Endometrial microvascular endothelial cells (primary cell): ENCODE measurements around the gene EGFL6. TPM values are rescaled to one million over a fixed set of nuclear protein-coding genes. Genes with fewer than 3 reads are reported as not detected.
"Not testable (repeated sequence)": the region's sequence is repeated elsewhere in the genome, so short reads cannot be mapped to it uniquely, and the experiment has no call there.

Experiments used
- in situ Hi-C: cut with HindIII; loops from 2 replicates; pipeline ENCODE4 v1.10.0; 2017; ENCODE audit warnings: low sequenced_read_pairs, low pct_unique_long_range_greater_than_20kb; ENCODE audit errors: inconsistent ontology term
- total RNA-seq: library from RNA; depleted of rRNA; stranded (reverse); fragments of >200 nt; gene quantifications from one replicate; pipeline ENCODE4 v1.2.3, GENCODE V29; 2015; ENCODE audit errors: inconsistent ontology term

Gene EGFL6
- total RNA-seq, 1 donor from 2014 or later: not detected

- in situ Hi-C loops: not testable (repeated sequence)
Measured at GRCh38 chrX:13648336-13648735, 78.9 kb downstream of the EGFL6 start.

DNA sequence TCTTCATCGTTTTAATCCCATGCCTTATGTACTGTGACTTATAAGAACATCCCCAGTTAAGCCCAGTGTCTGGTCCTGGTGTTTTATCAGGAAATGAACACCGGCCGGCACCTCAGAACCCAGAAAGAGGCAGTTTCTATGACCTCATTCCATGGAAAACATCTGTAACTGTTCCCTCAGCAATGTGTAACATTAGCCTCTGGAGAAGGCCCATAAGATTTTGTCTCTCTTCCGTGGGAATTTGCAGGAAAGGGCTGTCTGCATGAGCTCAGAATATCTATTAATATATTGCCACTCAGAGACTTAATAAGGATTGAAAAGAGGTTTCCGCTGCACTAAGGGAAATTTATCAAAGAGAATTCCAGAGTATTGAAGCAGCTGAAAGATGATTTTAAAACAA, 80.4 kb downstream of the EGFL6 start:
- in situ Hi-C loops: no loop called here

DNA sequence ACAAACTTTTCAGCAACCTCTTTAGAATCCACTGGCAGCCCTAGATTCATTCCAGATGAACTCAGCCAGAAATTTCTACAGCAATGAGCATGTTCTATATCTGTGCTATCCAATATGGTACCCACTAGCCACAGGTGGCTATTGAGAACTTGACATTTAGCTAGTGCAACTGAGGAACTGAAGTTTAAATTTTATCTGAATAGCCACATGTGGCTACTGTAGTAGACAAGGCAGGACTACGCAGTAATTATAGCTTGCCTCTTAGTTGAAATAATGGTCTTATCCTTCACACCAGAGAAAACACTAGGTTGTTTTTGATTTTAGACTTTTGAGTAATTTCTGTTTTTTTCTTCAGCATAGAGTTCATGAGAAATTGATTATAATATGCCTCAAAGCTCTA, 80.9 kb downstream of the EGFL6 start:
- in situ Hi-C loops: no loop called here

DNA sequence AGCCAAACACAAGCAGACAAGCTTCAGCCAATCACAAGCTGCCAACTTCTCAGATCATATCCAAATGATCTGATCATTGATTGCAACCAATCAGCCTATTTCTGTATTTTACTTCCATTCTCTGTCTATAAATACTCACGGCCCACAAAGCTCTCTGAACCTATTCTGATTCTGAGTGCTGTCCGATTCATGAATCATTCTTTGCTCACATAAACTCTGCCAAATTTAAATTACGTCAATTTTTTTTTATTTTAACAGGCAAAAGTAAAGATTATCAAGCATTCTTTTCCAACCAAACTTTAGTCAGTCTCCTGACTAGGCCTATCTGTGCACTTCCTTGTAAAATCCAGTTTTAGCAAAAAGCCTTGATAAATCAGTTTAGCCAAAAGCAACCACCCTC, 81.7 kb downstream of the EGFL6 start:
- in situ Hi-C loops: no loop called here

GRCh38 chrX:13652287-13652793, 82.9 kb downstream of the EGFL6 start:
- in situ Hi-C loops: no loop called here

- in situ Hi-C loops: no loop called here
Measured at GRCh38 chrX:13652850-13653693, 83.7 kb downstream of the EGFL6 start, which contains the start of gene TCEANC. Gene TCEANC, plus strand, starts transcription at chrX:13653141. Its CDS starts 9,368 bp downstream, at chrX:13662509.

DNA sequence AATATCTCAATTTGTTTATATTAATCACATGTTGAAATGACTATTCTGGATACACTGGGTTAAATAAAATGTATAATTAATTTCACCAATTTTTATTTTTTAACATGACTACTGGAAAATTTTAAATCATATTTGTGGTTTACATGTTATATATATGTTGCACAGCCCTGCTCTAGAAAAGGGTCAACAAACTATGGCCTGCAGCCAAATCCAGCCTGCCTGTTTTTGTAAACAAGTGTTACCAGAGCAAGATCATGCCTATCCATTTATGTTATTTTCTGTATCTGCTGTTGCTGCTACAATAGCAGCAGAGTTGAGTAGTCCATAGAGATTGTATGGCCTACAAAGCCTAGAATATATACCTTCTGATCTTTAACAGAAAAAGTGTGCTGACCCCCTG, 84.7 kb downstream of the EGFL6 start:
- in situ Hi-C loops: no loop called here

- in situ Hi-C loops: no loop called here
Measured at GRCh38 chrX:13655674-13656073, 86.3 kb downstream of the EGFL6 start.

GRCh38 chrX:13658602-13659001, 89.2 kb downstream of the EGFL6 start:
- in situ Hi-C loops: no loop called here

GRCh38 chrX:13659063-13659462, 89.7 kb downstream of the EGFL6 start:
- in situ Hi-C loops: no loop called here

DNA sequence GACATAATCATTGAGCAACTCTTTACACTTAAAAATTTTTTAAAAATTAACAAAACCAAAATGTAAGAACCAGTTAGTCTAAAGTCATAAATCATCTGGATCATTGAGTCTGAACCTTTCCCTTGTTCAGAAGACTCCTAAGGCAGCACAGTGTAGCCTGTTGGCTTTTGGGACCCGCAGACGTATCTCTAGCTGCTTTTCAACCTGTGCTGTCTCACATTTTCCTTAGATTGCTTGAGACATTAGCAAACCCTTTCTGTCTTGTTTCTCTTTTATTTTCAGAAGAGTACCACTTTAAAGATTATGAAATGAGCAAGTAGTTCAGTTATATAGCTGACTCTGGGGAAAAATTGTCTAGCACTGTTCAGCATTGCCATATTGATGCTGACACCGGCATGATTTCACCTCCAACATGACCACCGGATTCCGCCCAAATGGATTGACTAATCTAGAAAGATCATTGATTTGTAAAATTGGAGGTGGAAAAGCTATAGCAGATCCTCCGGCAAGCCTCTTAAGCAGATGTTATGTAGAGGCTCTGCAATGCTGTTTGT, 92.4 kb downstream of the EGFL6 start:
- in situ Hi-C loops: no loop called here

DNA sequence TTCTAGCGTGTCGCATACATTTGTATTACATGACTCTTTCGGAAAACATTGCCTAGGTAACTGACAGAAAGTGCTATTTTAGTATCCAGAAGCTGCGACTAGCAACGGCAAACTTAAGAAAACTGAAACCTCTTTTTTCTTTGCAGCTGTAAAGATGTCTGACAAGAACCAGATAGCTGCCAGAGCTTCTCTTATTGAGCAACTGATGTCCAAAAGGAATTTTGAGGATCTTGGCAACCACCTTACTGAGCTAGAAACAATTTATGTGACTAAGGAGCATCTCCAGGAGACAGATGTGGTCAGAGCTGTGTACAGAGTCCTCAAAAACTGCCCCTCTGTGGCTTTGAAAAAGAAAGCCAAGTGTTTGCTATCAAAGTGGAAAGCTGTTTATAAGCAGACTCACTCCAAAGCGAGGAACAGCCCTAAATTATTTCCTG, 93.0 kb downstream of the EGFL6 start:
- in situ Hi-C loops: no loop called here

- in situ Hi-C loops: no loop called here
Measured at GRCh38 chrX:13664020-13664419, 94.6 kb downstream of the EGFL6 start.

DNA sequence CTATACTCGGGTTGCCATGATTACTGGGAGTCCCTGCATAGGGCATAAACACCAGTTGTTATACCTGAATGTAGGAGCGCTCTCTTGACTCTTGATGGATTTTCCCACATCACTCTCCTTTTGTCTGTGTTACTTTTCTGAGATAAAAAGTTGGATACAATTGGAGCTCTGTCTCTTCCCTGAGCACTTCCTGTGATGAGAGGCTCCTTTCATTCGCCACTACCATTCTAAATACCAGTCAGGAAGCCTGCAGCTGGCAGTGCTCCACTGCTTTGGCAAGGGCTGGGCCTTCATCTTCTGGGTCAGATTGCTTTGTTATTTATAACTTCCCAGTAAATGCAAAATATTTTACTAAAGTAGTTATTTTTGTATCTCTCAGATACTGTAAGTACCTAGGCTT, 97.4 kb downstream of the EGFL6 start:
- in situ Hi-C loops: no loop called here

DNA sequence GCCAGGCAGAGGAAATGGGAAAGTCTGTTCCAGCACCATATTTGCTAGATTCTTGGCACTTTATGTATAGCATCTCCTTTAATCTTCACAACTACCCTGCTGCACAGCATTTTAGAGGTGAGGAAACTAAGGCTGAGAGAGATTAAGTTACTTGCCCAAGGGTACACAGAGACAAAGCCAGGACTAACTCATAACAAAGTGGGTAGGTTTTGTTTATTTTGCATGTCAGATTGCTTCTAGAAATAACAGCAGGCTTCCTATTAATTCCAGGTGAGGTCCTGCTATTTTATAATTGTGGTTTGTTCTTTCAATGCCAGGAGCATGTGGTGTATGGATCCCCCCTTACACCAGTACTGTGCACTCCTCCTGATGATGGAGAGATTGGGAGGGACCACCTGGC, 98.5 kb downstream of the EGFL6 start:
- in situ Hi-C loops: no loop called here

DNA sequence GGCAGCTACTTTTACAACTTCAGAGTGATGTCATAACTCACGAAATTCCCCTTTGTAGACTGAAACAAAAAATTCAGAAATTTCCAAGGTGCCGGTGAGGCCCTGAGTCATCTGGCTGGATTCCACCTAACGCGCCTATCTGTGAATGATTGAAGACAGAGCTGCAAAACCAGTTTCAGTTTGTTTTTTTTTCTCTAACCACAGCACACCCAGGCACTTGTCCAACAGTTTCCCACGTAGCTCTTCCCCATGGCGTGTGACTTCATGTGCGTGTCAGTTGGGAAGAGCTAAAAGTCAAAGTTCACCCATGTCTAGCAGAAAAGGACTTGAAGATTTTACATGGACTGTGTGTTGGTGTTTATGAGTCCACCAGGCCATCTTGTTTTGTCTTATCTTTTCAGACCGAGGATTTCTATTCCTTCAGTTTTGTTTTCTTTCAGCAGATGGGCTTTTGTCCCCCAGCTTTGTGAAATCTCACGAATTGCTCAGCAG, 99.9 kb downstream of the EGFL6 start:
- in situ Hi-C loops: no loop called here

DNA sequence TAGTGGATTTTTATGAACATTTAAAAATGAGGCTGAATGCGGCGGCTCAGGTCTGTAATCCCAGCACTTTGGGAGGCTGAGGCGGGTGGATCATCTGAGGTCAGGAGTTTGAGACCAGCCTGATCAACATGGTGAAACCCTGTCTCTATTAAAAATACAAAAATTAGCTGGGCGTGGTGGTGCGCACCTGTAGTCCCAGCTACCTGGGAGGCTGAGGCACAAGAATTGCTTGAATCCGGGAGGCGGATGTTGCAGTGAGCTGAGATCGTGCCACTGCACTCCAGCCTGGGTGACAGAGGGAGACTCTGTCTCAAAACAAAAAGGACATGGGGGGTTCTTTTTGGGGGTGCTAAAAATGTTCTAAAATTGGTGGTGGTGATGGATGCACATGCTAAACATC, 100.4 kb downstream of the EGFL6 start:
- in situ Hi-C loops: not testable (repeated sequence)

DNA sequence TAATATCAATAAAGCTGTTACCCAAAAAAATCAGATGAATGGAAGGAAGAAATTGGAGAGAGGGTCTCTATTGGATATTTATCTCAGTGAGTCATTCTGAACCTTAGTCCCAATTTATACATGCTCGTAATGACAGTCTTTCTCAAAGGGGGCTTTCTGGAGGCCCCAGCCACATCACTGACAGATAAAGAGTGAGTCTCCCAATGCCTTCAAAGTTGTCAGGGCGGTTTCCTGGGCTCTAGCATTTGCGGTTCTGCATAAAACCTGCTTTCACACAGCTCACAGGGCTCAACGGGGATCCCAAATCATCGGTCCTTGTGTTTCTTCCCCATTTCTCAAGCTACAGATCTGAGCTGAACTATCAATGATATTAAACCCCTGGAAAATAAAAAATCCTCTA, 100.8 kb downstream of the EGFL6 start:
- in situ Hi-C loops: no loop called here

DNA sequence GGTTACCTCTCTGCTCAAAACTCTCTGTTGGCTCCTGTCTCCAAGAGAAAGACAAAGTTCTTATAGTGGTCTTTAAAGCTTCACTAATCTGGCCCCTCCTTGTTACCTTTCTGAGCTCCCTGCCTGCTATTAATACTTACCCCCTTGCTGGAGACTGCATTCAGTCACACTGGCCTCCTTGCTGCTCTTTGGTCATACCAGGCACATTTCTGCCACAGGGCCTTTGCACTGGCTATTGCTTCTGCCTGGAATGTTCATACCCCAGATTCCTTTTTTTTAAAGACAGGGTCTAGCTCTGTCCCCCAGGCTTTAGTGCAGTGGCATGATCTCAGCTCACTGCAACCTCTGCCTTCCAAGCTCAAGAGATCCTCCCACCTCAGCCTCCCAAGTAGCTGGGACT, 103.6 kb downstream of the EGFL6 start:
- in situ Hi-C loops: no loop called here

GRCh38 chrX:13676885-13677284, 107.5 kb downstream of the EGFL6 start:
- in situ Hi-C loops: no loop called here
